Neutrophil (primary cell): ENCODE results near the gene NRG2.

Source experiments
- H3K27ac ChIP-seq: fragments of 200-600 bp; sonication (generic); 2 replicates; pipeline ENCODE4 v1.5.1; 2016; ENCODE audit warnings: mild to moderate bottlenecking, moderate library complexity
- H3K27me3 ChIP-seq: fragments of 200-600 bp; sonication (generic); 2 replicates; pipeline ENCODE4 v1.6.0; 2016; ENCODE audit warnings: mild to moderate bottlenecking
- H3K36me3 ChIP-seq: fragments of 200-600 bp; sonication (generic); 2 replicates; pipeline ENCODE4 v1.5.1; 2017
- H3K4me1 ChIP-seq, 2 experiments: fragments of 200-600 bp in 1 of 2; sonication (generic) in 1 of 2; 1 replicate in 1 of 2; 2 replicates in 1 of 2; pipeline versions ENCODE4 v1.5.1 to v1.6.1; 2013 to 2016; ENCODE audit warnings: low read depth in 1 of 2, low read length in 1 of 2, mild to moderate bottlenecking in 1 of 2, moderate library complexity in 1 of 2; ENCODE audit not compliant: control insufficient read depth in 1 of 2, insufficient read depth in 1 of 2
- H3K4me3 ChIP-seq, 2 experiments: fragments of 200-600 bp in 1 of 2; sonication (generic) in 1 of 2; 1 replicate in 1 of 2; 2 replicates in 1 of 2; pipeline ENCODE4 v1.5.1; 2013 to 2016; ENCODE audit warnings: low read depth in 1 of 2, low read length in 1 of 2, mild to moderate bottlenecking in 1 of 2, moderate library complexity in 1 of 2
- H3K9me3 ChIP-seq: fragments of 200-600 bp; sonication (generic); 2 replicates; pipeline ENCODE4 v1.5.1; 2016
- TF ChIP-seq, protein P1 (sequence below): fragments of 200-600 bp; sonication (generic); IDR thresholded peaks from 2 replicates; pipeline ENCODE4 v1.5.1; 2016; ENCODE audit warnings: antibody characterized with exemption

NRG2 gene

GRCh38 chr5:139816566-139816965, 226.5 kb downstream of the NRG2 start:
- no peaks in the 10 kb centered on the region for H3K9me3 ChIP-seq
- TF ChIP-seq, protein P1, sequence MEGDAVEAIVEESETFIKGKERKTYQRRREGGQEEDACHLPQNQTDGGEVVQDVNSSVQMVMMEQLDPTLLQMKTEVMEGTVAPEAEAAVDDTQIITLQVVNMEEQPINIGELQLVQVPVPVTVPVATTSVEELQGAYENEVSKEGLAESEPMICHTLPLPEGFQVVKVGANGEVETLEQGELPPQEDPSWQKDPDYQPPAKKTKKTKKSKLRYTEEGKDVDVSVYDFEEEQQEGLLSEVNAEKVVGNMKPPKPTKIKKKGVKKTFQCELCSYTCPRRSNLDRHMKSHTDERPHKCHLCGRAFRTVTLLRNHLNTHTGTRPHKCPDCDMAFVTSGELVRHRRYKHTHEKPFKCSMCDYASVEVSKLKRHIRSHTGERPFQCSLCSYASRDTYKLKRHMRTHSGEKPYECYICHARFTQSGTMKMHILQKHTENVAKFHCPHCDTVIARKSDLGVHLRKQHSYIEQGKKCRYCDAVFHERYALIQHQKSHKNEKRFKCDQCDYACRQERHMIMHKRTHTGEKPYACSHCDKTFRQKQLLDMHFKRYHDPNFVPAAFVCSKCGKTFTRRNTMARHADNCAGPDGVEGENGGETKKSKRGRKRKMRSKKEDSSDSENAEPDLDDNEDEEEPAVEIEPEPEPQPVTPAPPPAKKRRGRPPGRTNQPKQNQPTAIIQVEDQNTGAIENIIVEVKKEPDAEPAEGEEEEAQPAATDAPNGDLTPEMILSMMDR = no peak
- H3K27ac ChIP-seq = no peak overlapping the region
- no peaks in the 10 kb centered on the region for H3K4me1 ChIP-seq
- H3K4me3 ChIP-seq = no peak overlapping the region
- H3K27me3 ChIP-seq = peaks cover 44% of the 10 kb centered on the region
- no peaks in the 10 kb centered on the region for H3K36me3 ChIP-seq

GRCh38 chr5:139814704-139815280, 228.3 kb downstream of the NRG2 start:
- Histone ChIP-seq H3K36me3 (no peaks in the 10 kb centered on the region), H3K27me3 (peaks cover 38% of the 10 kb centered on the region), H3K27ac (no peak overlapping the region), H3K9me3 (no peaks in the 10 kb centered on the region), H3K4me3 (no peak overlapping the region), H3K4me1 (no peaks in the 10 kb centered on the region)
- TF ChIP-seq, protein P1 = no peak

GRCh38 chr5:139814191-139814601, 228.9 kb downstream of the NRG2 start:
- TF ChIP-seq, protein P1 = no peak
- Histone ChIP-seq H3K36me3 (no peaks in the 10 kb centered on the region), H3K4me1 (no peaks in the 10 kb centered on the region), H3K4me3 (no peak overlapping the region), H3K27me3 (peaks cover 32% of the 10 kb centered on the region), H3K27ac (no peak overlapping the region), H3K9me3 (no peaks in the 10 kb centered on the region)

DNA sequence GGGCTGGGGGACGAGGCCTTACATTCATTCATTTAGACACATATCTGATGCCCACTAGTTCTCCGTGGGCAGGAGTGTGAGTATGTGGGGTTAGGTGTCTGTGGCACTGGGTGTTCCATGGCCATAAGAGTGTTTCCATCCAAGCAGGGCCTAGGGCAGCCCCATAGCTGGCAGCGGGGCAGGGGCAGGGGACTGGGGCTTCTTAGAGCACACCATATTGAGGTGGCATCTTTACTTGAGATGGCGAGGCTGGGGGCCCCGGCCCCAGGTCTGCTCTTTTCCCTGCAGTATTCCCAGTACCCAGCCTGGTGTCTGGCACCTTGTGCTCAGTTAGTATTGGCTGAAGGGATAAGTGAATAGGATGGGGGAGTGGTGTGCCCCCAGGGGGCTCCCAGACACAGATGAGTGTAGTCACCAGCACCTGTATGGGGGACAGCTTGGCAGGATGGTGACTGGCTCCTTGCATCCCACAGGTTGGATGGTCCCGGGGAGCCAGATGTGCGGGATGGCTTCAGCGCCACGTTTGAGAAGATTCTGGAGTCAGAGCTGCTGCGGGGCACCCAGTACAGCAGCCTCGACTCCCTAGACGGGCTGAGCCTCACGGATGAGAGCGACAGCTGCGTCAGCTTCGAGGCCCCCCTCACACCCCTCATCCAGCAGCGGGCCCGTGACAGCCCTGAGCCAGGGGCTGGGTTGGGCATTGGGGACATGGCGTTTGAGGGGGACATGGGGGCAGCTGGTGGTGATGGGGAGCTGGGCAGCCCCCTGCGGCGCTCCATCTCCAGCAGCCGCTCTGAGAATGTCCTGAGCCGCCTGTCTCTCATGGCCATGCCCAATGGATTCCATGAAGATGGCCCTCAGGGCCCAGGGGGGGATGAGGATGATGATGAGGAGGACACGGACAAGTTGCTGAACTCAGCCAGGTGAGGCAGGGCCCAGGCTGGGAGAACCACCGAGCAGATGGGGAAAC, 230.0 kb downstream of the NRG2 start:
- H3K9me3 ChIP-seq = no peaks in the 10 kb centered on the region
- H3K27me3 ChIP-seq = peaks cover 28% of the 10 kb centered on the region
- no peak overlapping the region for H3K27ac ChIP-seq
- H3K4me1 ChIP-seq = no peaks in the 10 kb centered on the region
- no peak overlapping the region for H3K4me3 ChIP-seq
- TF ChIP-seq, protein P1 = no peak
- no peaks in the 10 kb centered on the region for H3K36me3 ChIP-seq

DNA sequence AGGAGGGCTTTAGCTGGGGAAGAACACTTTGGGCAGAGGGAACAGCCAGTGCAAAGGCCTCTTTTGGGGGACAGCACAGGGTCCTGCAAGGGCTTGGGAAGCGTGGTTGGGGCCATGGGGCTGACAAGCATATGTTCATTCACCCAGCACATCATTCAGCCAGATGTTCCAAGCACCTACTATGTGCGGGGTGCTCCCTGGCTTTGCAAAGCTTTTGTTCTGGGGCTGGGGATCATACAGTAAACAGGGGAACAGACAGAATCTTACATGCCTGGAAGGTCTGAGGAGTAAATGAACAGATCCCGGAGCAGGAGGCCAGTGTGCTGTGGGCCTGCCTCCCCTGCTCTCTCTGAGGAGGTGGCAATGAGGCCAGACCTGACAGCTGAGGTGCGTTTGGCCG, 230.8 kb downstream of the NRG2 start:
- Histone ChIP-seq H3K9me3 (no peaks in the 10 kb centered on the region), H3K27me3 (peaks cover 27% of the 10 kb centered on the region), H3K27ac (no peak overlapping the region), H3K4me1 (no peaks in the 10 kb centered on the region), H3K4me3 (no peak overlapping the region), H3K36me3 (no peaks in the 10 kb centered on the region)
- TF ChIP-seq, protein P1 = no peak
